HG02885 (cell line): ENCODE data around the gene DHRS2.

Experiments
- ATAC-seq: cut with Tn5 transposase; IDR thresholded peaks from one replicate; pipeline ENCODE4 v1.9.1; 2021; ENCODE audit warnings: mild to moderate bottlenecking; ENCODE audit not compliant: unreplicated experiment, poor library complexity

DHRS2 gene

DNA sequence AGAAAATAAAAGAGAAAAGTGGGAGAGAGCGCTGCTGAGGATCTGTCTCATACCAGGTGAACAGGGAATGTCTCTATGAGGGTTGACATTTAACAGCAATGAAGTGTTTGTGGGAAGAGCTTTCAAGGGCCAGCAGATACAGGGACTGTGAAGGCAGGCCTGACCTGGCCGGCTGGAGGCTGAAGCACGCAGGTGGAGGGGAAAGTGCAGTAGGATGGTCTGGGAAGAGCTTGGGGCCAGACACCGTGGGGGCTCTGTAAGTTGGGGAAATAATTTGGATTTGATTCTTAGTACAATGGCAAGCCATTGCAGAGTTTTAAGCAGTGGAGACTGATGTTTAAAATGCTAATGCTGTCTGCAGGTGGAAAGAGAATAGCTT is 23.8 kb upstream of the DHRS2 start:
- ATAC-seq, result no peak

- ATAC-seq, result no peak
Observed at GRCh38 chr14:23612802-23613201, 23.4 kb upstream of the DHRS2 start.

DNA sequence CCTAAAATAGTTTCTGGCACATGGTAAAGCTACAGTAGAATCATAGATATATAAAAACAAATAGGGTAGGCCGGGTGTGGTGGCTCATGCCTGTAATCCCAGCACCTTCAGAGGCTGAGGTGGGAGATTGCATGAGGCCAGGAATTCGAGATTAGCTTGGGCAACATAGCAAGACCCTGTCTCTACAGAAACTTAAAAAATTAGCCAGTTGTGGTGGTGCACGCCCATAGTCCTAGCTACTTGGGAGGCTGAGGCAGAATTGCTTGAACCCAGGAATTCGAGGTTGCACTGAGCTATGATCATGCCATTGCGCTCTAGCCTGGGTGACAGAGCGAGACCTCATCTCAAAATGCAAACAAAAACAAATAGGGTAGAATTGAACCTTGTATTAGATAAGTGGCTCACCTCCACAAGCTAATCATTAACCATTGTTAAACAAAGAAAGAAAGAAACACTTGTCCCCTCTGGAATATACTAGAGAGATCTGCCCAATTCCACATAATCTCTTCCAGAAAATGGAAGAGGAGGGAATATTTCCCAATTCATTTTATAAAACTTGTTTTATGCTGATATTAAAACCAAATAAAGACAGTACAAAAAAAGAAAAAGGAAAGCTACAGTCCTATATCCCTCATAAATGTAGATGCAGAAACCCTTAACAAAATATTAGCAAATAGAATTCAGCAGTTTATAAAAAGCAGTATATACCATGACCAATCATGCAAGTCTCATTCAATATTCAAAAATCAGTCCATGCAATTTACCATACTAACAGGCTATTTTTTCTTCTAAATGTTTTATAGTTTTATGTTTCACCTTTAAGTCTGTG is 22.7 kb upstream of the DHRS2 start:
- ATAC-seq, result no peak

DNA sequence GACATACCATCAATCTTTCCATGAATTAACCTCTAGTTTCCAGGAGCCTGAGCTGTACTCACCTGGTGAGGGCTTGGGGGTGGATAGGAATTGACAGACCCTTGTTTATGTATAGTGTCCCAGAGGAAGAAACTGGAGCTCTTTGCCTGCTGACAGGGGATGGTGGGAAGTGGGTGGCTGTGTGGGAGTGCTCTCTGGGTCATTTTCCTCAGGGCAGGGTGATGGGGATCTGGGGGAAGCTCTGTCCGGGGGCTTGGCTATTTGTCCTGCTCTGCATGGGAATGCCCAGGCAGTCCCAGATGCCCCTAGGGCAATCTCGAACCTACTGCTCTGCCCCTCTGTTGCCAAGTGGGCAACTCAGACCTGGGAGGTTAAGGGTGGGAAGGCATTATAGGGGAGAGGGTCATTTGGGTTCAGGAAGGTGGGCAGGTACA is 21.8 kb upstream of the DHRS2 start:
- no peak for ATAC-seq

DNA sequence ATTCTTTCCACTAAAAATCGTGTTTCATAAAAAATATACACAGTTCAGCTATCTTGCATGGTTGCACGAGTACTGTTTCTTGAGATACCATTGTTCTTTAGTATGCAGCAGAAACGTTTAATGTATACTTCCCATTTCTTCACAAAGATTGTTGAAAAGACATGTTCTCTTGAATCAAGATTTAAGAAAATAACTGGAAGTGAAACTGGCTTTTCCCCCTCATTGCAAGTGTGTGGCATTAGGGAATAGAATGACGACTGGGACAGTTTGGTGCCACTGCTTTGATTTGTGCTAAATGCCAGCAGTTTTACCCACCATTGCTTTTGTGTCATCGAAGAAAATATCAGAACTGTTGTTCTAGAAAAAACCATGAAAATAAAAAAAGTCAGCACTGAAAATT is 20.3 kb upstream of the DHRS2 start:
- no peak for ATAC-seq

- no peak for ATAC-seq
Observed at GRCh38 chr14:23617539-23617938, 18.6 kb upstream of the DHRS2 start.

DNA sequence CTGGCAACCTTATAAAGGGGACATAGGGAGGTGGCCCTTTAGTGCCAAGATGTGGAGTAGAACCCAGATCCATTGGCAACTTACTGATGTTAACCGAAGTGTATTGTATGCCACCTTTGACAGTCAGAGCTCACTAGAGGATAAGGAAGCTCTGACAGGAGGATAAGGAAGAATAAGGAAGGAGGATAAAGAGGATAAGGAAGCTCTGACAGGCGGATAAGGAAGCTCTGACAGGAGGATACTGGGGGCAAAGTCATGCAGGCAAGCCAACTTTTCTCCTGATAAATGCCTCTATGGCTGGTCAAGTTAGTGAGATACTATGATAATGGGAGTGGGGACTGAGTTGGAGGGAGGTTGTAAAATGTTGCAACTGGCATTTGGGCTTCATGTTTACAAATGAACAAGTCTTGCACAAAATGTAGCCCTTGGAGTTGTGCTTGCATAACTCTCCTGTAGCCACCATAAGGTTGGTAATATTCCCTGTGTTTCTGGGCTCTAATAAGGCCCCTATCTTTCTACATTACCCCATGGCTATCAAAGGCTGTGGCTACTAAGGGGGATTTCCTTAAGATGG is 17.7 kb upstream of the DHRS2 start:
- ATAC-seq, result no peak

DNA sequence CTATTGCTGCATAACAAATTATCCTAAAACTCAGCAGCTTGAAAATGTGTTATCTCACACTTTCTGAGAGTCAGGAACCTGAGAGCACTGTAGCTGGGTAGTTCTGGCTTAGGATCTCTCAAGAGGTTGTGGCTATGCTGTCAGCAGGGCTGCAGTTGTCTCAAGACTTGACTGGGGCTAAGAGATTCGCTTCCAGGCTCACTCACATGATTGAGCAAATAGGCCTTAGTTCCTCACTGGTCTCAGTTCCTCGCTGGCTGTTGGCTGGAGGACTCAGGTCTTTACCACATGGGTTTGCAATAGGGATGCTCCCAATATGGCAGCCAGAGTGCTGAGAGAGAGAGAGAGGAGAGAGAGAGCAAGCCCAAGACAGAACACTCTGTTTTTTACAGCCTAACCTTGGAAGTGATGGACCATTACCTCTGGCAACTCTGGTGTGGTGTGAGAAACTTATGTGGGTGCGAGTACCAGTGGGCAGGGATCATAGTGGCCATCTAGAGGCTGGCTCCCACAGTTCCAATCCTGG is 15.9 kb upstream of the DHRS2 start:
- ATAC-seq, result no peak

DNA sequence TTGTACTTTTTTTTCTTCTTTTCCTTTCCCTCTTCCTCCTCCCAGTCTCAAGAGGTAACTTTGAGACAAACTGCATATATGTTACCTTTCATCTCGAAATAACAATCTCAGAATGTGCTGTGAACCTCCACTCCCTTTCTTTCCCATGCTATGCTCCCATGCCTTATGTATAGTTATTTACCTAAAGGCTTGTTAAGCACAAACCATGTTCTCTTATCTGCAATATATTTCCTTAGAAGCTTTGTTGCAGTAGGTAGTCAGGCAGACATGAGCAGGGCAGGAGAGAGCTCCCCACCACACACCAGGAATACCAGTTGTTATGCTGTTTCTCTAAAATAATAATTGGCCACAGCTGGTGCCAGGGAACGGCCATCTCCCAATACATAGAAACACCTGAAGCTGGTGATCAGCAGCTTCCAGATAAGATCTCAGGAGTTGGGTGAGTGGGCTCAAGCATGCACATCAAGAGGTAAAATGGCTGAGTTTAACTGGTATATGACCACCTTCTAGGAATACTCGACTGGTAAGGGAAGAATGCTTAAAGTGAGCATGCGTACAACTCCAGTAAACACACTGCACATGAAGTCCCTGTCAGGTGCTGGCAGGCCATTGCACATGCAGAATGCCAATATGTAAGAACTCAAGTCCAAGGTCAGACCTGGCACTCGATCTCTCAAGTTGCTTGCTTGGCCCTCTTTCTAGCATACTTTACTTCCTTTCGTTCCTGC is 14.8 kb upstream of the DHRS2 start:
- ATAC-seq, result no peak

DNA sequence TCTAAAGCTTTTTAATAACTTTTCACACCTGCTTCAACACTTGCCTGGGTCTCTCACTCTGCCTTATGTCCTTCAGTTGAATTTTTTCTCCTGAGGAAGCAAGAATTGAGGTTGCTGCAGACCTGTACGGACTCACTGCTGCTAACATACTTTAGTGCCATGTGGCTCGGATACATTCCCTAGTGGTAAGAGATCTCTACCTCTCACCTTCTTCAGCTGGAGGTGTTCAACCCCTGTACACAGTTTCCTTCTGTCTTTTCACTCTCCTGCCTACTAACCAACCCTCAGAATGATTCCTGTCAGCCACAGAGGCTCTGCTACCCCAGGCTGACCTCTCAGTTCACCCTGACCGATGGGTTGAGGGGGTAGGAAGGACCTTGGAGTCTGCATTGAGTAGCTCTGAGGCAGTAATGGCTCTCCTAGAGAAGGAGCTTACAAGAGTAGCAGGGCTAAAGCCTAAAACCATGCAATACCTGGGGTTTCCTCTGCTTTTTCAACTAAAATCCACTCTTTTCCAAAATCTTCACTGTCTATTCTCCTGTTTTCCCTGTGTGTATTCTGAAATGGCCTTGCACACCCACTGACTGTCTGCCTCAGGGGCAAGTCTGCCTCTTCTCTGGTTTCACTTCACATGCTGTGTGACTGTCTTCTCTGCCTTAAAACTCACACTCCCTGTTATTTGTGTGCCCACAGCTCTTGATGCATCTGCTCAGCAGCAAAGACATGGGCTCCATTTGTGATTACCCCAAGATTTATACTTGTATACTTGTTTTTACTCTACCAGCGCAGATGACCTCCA is 14.0 kb upstream of the DHRS2 start:
- ATAC-seq, result no peak

GRCh38 chr14:23622990-23623389 is 13.2 kb upstream of the DHRS2 start:
- ATAC-seq, result no peak

DNA sequence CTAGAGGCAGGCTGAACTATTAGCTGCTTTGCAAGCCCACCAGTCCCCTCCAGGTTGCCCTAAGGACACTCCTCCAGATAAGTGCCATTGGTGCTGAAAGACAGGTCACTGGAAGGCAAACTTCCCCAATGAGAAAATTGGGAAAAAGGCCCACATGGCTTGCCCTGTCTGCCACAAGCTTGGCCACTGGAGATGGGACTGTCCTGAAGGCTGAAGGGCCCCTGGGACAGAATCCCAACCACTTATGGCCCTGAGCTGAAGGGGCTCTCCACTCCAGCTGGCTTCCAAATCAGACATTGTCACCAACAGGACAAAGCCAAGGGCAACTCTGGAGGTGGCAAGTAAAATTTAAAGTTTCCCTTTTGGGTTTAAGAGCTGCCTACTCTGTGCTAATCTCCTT is 12.2 kb upstream of the DHRS2 start:
- ATAC-seq, result no peak

DNA sequence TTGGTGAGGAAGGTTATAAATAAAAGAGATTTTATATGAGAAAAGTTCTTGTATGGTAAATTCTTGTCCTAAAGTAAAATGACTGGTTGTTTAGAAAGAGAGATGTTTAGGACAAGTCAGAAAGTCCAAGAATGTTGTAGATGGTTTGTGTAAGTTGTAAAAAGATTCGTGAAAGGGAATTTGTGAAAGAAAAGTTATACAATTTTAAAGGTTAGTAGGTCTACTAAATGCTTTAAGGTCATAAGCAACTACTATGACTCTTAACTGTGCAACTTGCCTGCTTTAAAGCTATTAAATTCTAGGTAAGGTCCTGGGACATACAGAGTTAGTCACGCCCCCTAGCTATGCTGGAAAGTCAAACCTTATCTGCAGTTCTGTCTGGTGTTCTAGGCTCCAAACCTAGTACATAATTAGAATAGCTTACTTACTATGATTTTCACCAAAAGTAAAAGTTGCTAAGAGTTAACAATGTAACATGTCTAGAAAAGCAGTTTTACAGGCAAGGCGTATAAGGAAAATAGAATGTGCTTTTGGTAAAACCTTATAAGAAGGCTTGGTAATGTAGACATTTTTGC is 11.2 kb upstream of the DHRS2 start:
- ATAC-seq, result no peak

DNA sequence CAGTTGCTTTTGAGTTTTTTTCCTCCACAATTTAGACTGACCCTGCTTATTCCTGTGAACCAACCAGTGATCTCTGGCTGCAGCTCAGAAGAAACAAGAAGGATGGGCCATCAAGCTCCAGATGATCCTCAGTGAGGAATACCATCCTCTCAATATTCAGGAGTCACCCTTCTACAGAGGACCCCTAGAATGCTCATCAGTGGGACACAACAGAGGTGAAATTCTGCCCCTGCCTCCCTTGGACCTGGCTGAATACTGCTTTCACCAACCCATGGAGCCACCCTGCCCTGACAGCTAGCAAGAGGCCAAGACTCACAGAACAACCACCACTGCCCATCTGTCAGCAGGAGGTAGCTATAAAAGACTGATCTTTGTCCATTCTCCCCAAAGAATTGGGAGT is 9.2 kb upstream of the DHRS2 start:
- no peak for ATAC-seq

- ATAC-seq, result no peak
Observed at GRCh38 chr14:23627961-23628360, 8.2 kb upstream of the DHRS2 start.

DNA sequence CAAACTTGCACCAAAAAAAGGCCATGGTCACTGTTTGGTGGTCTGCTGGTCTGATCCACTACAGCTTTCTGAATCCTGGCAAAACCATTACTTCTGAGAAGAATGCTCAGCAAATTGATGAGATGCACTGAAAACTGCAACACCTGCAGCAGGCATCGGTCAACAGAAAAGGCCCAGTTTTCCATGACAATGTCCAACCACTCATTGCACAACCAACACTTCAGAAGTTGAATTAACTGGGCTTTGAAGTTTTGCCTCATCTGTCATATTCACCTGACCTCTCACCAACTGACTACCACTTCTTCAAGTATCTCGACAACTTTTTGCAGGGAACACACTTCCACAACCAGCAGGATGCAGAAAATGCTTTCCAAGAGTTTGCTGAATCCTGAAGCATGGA is 7.0 kb upstream of the DHRS2 start:
- no peak for ATAC-seq

- no peak for ATAC-seq
Observed at GRCh38 chr14:23629832-23630396, 6.2 kb upstream of the DHRS2 start.

DNA sequence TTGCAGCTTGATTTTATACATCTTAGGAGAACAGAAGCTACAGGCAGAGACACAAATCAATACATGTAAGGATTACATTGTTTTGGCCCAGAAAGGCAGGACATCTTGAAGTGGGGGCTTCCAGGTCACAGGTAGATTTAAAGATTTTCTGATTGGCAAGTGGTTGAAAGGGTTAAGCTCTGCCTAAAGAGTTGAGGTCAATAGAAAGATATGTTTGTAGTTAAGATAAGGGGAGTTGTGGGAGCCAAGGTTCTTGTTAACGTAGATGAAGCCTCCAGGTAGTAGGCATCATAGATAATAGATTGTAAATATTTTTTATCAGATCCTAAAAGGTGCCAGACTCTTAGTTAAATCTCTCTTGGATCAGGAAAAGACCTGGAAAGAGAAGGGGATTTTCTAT is 5.5 kb upstream of the DHRS2 start:
- no peak for ATAC-seq

GRCh38 chr14:23631234-23631633 is 4.9 kb upstream of the DHRS2 start:
- no peak for ATAC-seq
